Neural cell (in vitro differentiated cells): ENCODE results near the gene CYB561D1. TPM values are rescaled to one million over a fixed set of nuclear protein-coding genes. Genes with fewer than 3 reads are reported as not detected.

Experiments used
- H2AFZ ChIP-seq: fragments of 200-600, 300-800 bp; sonication (generic), shearing (Covaris generic); 2 replicates; pipeline ENCODE4 v1.6.0; 2014; ENCODE audit warnings: low read depth, mild to moderate bottlenecking, antibody characterized with exemption, low read length, moderate library complexity
- H3F3A ChIP-seq: fragments of 200-600 bp; shearing (Covaris generic); 2 replicates; pipeline ENCODE4 v1.6.1; 2016; ENCODE audit warnings: mild to moderate bottlenecking, moderate library complexity, mixed read lengths, antibody characterized with exemption, low read length; ENCODE audit not compliant: insufficient read depth, poor library complexity, severe bottlenecking
- H3K27ac ChIP-seq: fragments of 200-600, 300-800 bp; sonication (generic), shearing (Covaris generic); 2 replicates; pipeline ENCODE4 v1.5.1; 2014; ENCODE audit warnings: mild to moderate bottlenecking, low read length, moderate library complexity
- H3K27me3 ChIP-seq: fragments of 300-800, 200-600 bp; sonication (generic), shearing (Covaris generic); 2 replicates; pipeline ENCODE4 v1.6.0; 2014; ENCODE audit warnings: mild to moderate bottlenecking, low read depth, low read length, moderate library complexity; ENCODE audit not compliant: insufficient read depth
- H3K36me3 ChIP-seq: fragments of 300-800, 200-600 bp; sonication (generic), shearing (Covaris generic); 2 replicates; pipeline ENCODE4 v1.5.1; 2014; ENCODE audit warnings: mild to moderate bottlenecking, antibody characterized with exemption, low read length, moderate library complexity; ENCODE audit not compliant: insufficient read depth
- H3K4me2 ChIP-seq: fragments of 300-800, 200-600 bp; sonication (generic), shearing (Covaris generic); 2 replicates; pipeline ENCODE4 v1.6.0; 2014; ENCODE audit warnings: mild to moderate bottlenecking, low read length
- H3K4me3 ChIP-seq: fragments of 300-800, 200-600 bp; sonication (generic), shearing (Covaris generic); 2 replicates; pipeline ENCODE4 v1.5.1; 2014; ENCODE audit warnings: mild to moderate bottlenecking, low read length, moderate library complexity
- H3K79me2 ChIP-seq: fragments of 200-600 bp; shearing (Covaris generic); replicated peaks from 2 replicates; pipeline ENCODE4 v1.6.0; 2014; ENCODE audit warnings: mild to moderate bottlenecking, low read length, moderate library complexity; ENCODE audit not compliant: insufficient read depth
- H3K9ac ChIP-seq: fragments of 300-800, 200-600 bp; sonication (generic), shearing (Covaris generic); 2 replicates; pipeline ENCODE4 v1.6.1; 2016; ENCODE audit warnings: mild to moderate bottlenecking, low read length, mixed read lengths
- H3K9me2 ChIP-seq: fragments of 200-600 bp; shearing (Covaris generic); 2 replicates; pipeline ENCODE4 v1.6.1; 2016; ENCODE audit warnings: mild to moderate bottlenecking, low read length, mixed read lengths; ENCODE audit not compliant: insufficient read depth
- H3K9me3 ChIP-seq: fragments of 200-600, 300-800 bp; sonication (generic), shearing (Covaris generic); 2 replicates; pipeline ENCODE4 v1.6.1; 2016; ENCODE audit warnings: mild to moderate bottlenecking, mixed run types, low read length, moderate library complexity, mixed read lengths
- H4K20me1 ChIP-seq: fragments of 200-600 bp; shearing (Covaris generic); 2 replicates; pipeline ENCODE4 v1.6.1; 2016; ENCODE audit warnings: mild to moderate bottlenecking, mixed run types; ENCODE audit not compliant: insufficient read depth
- CTCF ChIP-seq: fragments of 450-650 bp; IDR thresholded peaks from 2 replicates; pipeline ENCODE4 v1.5.1; 2014; ENCODE audit warnings: antibody characterized with exemption, mild to moderate bottlenecking, moderate library complexity; ENCODE audit not compliant: poor library complexity, severe bottlenecking
- EP300 ChIP-seq: fragments of 450-650 bp; conservative IDR thresholded peaks from 2 replicates; pipeline ENCODE4 v1.6.1; 2014; ENCODE audit warnings: antibody characterized with exemption, mild to moderate bottlenecking, moderate library complexity; ENCODE audit not compliant: poor library complexity, severe bottlenecking
- EZH2 ChIP-seq: fragments of 200-600, 300-800 bp; shearing (Covaris generic), sonication (generic); IDR thresholded peaks from 2 replicates; pipeline ENCODE4 v1.6.1; 2014; ENCODE audit warnings: antibody characterized with exemption, low read length, borderline replicate concordance, mild to moderate bottlenecking; ENCODE audit not compliant: insufficient read depth, poor library complexity, severe bottlenecking
- MXI1 ChIP-seq: fragments of 450-650 bp; conservative IDR thresholded peaks from 2 replicates; pipeline ENCODE4 v1.6.1; 2014; ENCODE audit warnings: antibody characterized with exemption, mild to moderate bottlenecking; ENCODE audit not compliant: poor library complexity, severe bottlenecking
- POLR2AphosphoS5 ChIP-seq: IDR thresholded peaks from 2 replicates; pipeline ENCODE4 v1.6.1; 2012
- RAD21 ChIP-seq: fragments of 450-650 bp; conservative IDR thresholded peaks from 2 replicates; pipeline ENCODE4 v1.6.1; 2014; ENCODE audit warnings: antibody characterized with exemption, mild to moderate bottlenecking, moderate library complexity
- REST ChIP-seq: IDR thresholded peaks from 2 replicates; pipeline ENCODE4 v1.6.1; 2012; ENCODE audit warnings: borderline replicate concordance
- SMC3 ChIP-seq: fragments of 450-650 bp; conservative IDR thresholded peaks from 2 replicates; pipeline ENCODE4 v1.6.1; 2014; ENCODE audit warnings: antibody characterized with exemption, mild to moderate bottlenecking, moderate library complexity; ENCODE audit not compliant: poor library complexity
- TAF1 ChIP-seq: IDR thresholded peaks from 2 replicates; pipeline ENCODE4 v1.6.1; 2012; ENCODE audit warnings: low read depth
- polyA plus RNA-seq: library from polyadenylated mRNA; depleted of rRNA; stranded (reverse); fragments of >200 nt; gene quantifications from 2 replicates; pipeline ENCODE4 v1.2.3, GENCODE V29; 2014

Gene CYB561D1
- polyA plus RNA-seq, 1 donor from 2014 or later = 7.2 TPM

GRCh38 chr1:109481646-109482045, 12.2 kb upstream of the CYB561D1 start:
- Histone ChIP-seq H3K79me2 (peaks cover 8% of the 10 kb centered on the region), H3K9me2 (no peaks in the 10 kb centered on the region), H3K9ac (no peak overlapping the region), H3K27me3 (no peaks in the 10 kb centered on the region), H2AFZ (no peak overlapping the region), H3K9me3 (no peaks in the 10 kb centered on the region), H3K4me3 (no peak overlapping the region), H3K27ac (no peak overlapping the region), H3F3A (no peaks in the 10 kb centered on the region), H3K36me3 (no peaks in the 10 kb centered on the region), H4K20me1 (no peaks in the 10 kb centered on the region), H3K4me2 (no peak overlapping the region)
- no peak for TF ChIP-seq EP300
- no peak for TF ChIP-seq REST
- TF ChIP-seq EZH2 = no peak
- no peak for TF ChIP-seq MXI1
- TF ChIP-seq CTCF = no peak
- TF ChIP-seq SMC3 = no peak
- no peak for TF ChIP-seq RAD21
- TF ChIP-seq TAF1 = no peak
- no peak for TF ChIP-seq POLR2AphosphoS5

GRCh38 chr1:109482242-109482641, 11.7 kb upstream of the CYB561D1 start:
- no peaks in the 10 kb centered on the region for H3K27me3 ChIP-seq
- H3K9ac ChIP-seq = no peak overlapping the region
- H3K9me2 ChIP-seq = no peaks in the 10 kb centered on the region
- H2AFZ ChIP-seq = no peak overlapping the region
- H3K79me2 ChIP-seq = peaks cover 8% of the 10 kb centered on the region
- TF ChIP-seq CTCF (no peak), EP300 (no peak), MXI1 (no peak), TAF1 (no peak), SMC3 (no peak), RAD21 (no peak), POLR2AphosphoS5 (no peak), REST (no peak), EZH2 (no peak)
- H3K4me3 ChIP-seq = no peak overlapping the region
- H4K20me1 ChIP-seq = no peaks in the 10 kb centered on the region
- no peak overlapping the region for H3K27ac ChIP-seq
- H3K4me2 ChIP-seq = no peak overlapping the region
- no peaks in the 10 kb centered on the region for H3K9me3 ChIP-seq
- no peaks in the 10 kb centered on the region for H3K36me3 ChIP-seq
- H3F3A ChIP-seq = no peaks in the 10 kb centered on the region
